HG02642 (cell line): Measurements from ENCODE around the gene TRAPPC1.

Experiments
- ATAC-seq: cut with Tn5 transposase; IDR thresholded peaks from one replicate; pipeline ENCODE4 v1.9.1; 2021; ENCODE audit warnings: mild to moderate bottlenecking; ENCODE audit not compliant: unreplicated experiment, poor library complexity

The TRAPPC1 gene

DNA sequence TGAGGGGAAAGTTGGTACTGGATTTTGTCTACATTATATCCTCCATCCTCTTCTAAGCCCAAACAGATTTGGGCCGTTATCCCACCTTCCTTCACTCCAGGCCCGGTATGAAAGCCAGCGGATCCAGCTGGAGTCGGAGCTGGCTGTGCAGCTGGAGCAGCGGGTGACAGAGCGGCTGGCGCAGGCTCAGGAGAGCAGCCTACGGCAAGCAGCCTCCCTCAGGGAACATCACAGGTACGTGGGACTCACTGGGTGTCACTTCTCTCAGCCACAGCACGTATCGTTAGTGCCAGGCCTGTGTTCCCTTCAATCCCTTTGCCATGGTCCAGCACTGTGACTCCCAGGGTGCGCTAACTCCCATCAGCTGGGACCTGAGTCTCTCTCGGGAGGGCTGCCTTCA lies 11.5 kb upstream of the TRAPPC1 start:
- ATAC-seq, result no peak

DNA sequence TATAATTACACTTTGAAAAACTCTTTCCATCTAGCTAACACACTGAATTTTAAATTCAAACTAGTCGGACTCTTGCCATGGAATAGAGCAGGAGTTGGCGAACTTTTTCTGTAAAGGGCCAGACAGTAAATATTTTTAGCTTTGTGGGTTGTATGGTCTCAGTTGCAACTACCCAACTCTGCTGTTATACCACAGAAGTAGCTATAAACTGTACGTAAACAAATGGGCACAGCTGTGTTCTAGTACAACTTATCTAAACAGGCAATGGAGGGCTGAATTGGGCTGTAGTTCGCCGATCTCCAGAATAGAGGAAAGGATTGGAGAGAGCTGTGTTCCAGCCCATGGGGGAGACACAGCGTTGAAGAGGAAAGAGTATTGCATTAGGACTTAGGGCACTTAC lies 9.0 kb upstream of the TRAPPC1 start:
- no peak for ATAC-seq

DNA sequence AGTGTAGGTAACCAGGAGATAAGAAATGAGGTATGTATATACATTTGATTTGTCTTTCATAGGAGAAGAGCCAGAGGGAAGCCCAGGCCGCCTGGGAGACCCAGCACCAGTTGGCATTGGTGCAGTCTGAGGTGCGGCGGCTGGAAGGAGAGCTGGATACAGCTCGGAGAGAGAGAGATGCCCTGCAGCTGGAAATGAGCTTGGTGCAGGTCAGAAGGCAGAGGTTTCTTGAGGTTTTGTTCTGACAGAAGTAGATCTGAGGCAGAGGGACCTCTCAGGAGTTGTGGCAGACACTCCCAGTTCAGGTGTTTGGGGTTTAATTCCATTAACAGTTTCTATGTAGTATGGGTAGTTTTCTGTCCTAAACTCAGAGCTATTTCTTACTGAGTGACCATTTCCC lies 8.3 kb upstream of the TRAPPC1 start:
- no peak for ATAC-seq

DNA sequence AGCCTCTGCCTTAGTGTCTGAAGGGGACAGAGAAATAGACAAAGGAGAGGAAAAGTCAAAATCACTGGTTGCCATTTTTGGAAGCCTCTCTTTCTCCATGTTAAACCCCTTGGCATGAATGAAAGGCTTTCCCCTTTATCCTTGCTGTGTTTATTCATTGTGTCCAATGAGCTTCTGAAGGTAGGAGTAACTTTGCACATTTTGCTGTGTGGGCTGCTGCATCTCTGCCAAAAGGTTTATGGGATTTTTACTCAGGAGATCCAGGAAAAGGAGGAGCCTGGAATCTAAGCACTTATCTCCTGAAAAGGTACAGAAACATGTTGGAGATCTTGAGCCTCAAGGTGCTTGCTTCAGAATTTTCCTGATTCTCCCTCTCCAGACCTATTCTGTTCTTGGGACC lies 4.1 kb upstream of the TRAPPC1 start:
- no peak for ATAC-seq

DNA sequence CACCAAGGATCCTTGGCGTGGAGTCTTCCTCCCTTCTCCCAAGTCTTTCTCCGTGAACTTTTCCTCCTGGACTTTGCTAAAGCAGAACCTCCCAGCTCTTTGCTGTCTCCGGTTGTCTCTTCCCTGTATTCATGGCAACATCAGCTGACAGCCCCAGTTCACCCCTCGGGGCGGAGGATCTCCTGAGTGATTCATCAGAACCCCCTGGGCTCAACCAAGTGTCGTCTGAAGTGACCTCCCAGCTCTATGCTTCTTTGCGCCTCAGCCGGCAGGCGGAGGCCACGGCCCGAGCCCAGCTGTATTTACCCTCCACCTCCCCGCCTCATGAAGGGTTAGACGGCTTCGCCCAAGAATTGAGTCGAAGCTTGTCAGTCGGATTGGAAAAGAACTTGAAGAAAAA lies 1.2 kb upstream of the TRAPPC1 start:
- ATAC-seq, result no peak

DNA sequence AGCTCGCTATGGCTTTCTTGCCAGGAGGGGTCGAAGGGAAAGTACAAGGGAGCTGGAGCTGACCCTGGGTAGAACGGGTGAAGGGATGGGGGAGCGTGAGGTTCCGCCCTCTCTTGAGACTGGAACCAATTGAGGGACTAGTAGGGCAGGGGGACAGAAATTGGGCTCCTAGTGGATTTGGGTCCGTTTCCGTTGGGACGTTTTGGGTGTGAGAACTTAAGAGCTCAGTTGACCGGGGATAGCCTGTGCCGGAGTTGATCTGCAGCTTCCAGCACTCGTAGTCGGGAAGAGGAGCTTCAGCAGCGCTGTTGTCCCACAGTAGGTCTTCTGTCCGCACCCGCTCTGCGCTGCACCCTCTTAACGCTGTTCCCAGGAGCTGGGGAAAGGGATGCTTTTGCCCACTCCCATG lies 741 bp upstream of the TRAPPC1 start:
- peak; percentile 4 for ATAC-seq

DNA sequence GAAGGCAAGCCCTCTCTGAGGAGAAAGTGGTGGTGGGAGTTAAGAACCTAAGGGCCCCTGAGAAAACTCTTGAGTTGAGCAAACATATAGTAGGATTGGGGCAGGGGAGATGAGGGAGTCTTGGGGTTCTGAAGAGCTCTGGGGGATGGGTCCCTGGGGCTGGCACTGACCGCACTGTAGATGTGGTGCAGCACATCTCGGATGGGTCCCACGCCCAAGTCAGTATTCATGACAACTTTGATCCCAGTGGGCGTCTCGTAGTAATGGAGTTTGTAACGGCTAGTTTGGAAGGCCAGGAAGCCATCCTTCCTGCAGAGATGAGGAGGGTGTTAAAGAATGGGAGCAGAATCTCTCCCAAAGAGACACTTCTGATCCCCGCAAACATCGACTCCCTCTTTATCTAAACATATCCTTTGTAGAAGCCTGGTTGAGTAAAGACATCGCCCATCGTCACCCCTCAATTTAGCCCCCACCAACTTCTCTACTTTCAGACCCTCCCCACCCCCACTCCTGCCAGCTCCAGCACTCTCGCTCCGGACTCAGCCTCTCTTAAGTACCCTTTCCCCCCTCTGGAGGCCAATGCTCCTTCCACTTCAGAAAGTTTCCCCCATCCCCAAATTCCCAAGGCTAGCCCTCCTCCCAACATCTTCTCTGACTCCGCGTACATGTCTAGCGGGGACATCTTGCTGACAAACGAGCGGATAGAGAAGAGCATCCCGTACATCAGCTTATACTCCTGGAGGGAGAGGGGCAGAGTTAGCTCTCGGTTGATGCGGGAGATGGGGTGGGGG lies 710 bp downstream of the TRAPPC1 start:
- no peak for ATAC-seq

DNA sequence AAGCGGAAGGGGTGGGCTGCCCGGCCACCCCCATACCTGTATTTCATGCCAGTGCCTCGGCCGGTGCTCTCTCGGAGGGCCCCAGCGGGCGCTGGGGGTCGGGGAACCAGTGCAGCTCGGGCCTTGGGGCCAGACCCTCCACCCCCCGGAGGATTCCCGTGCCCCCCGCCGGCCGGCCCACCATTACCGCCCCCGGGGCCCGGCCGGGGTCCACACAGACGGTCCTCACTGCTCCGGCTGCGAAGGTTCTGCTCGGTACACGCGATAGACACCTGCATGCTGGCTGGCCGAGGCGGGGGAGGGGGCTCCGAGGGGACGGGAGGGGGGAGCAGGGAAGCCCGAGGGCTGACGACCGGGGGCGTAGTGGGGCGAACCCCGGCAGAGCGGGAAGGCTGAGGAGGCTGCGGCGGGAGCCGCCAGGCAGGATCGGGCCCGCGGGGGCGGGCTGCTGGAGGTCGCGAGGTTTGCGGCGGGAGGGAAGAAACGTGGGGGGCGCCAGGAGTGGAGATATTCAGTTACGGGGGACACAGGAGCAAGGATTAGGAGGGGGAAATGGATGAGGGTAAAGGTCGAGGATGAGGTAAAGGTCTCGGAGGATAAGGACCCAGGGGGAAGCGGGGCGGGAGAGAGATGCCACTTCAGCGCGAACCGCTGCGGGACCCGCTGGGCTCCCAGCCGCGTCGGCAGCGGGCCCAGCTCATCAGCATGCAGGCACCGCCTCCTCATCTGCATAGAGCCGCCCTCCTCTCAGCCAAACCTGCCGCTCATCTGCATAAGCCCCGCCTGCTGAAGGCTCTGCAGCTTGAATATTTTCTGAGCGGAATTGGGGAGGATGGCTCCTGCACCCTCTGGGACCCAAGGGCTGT lies 2.4 kb downstream of the TRAPPC1 start, which contains the start of gene KCNAB3:
Gene KCNAB3, minus strand, starts transcription at position 699 of the 866 bp plus-strand sequence. Its CDS starts 421 bp downstream, at position 278.
- ATAC-seq, result no peak

DNA sequence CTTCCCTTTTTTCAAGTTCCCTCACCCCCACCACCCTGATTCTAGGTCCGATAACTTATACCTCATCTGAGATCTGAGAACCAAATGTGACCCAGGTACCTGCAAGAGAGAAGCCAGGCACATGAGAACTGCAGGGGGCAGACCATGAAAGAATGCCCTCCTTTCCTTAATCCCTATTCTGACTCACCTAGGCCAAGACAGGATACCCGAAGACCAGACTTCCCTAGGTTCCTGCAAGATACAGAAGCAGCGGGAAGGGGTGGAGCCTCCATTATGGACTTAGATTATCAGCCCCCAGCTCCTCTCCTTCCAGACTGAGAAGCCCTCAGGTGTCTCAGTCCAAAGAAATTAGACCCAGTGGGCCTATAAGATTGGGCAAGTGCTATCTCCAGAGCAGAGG lies 4.2 kb downstream of the TRAPPC1 start:
- ATAC-seq, result no peak

DNA sequence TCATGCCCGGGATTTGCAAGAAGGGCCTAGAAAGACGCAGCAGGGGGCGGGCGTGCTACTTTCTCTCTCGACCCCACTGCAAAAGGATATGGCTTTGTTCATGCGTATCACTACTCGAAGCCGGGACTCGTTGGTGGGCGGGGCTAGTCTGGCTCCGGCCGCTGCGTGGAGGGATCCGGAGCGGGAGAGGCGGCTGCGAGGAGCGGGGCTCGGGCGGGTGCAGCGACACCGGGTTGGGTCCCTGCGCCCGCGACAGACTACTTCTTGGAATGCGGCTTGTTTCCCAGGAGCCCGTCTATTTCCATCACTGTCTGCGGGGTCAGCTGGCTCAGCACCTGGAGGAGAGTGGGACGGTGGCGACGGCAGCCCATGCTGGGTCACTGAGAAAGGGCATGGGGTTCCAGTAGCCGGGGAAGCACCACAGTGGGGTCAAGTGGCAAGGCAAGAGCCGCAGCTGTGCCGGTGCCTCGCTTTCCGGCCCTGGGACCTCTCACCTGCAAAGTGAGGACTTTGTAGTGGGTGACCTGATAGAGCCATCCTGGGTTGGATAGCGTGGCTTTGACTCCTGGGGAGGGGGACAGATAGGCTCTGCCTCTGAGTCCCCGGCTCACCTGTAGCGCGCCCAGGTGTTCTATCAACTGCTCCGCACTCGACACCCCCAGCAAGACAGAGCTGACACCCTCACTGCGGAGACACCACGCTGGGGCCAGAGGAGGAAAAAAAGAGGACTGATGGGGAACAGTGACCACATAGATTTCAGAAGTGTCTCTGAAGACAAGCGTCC lies 8.7 kb downstream of the TRAPPC1 start:
- no peak for ATAC-seq

DNA sequence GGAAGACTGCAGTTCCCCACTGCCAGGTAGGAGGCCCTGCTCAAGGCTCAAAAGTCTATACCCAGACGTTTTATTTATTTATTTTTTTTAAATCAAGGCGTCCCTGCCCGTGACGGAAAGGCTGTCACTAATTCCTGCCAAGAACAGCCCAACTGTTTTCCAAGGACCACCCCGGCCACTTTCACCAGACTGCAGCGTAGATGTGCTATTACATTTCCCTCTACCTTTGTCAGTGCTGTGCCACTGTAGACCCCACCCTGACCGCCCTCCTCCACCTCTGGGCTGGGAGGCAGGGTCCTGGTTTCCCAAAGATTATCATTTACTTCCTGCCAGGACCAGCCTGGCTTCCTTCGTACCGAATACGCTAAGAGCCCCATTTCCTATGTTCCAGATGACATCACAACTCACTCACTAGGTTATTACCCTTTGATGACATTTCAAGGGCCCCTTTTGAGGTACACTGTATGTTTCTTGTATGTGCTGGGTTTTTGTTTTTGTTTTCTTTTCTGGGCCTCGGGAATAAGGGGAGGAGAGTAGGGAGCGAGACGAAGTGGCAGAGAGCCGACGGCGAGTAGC lies 9.4 kb downstream of the TRAPPC1 start:
- ATAC-seq, result no peak

DNA sequence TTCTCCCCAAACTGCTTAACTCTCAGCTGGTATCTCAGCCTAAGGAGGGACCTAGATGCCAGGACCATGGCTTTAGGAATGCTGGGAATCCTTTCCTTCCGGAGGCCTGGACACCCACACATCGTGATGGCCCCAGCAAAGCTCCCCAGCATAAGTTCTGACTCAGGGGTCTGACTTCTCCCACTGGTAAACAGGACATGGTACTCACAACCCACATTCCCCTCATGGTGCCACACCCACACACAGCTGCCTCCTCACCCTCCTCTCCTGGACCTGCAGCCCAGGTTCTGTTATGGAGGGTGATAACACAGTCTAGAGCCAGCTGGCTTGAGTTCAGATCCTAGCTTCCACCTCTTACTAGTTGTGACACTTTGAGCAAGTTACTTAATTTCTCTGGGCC lies 14.9 kb downstream of the TRAPPC1 start:
- ATAC-seq, result no peak

DNA sequence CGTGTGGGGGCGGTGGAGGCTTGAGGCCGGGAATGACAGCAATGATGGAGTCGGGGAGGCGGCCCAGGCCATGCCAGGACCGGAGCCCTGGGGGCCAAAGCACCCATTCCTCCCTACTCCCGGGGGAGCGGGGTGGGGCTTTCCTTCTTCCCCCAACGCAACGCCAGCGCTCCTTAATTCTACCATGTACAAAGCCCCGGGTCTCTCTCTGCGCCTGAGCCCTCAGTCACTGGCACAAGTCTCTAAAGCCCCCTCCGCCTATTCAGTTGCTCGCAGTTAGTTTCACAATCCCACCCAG lies 15.4 kb downstream of the TRAPPC1 start:
- ATAC-seq, result peak; percentile 20

DNA sequence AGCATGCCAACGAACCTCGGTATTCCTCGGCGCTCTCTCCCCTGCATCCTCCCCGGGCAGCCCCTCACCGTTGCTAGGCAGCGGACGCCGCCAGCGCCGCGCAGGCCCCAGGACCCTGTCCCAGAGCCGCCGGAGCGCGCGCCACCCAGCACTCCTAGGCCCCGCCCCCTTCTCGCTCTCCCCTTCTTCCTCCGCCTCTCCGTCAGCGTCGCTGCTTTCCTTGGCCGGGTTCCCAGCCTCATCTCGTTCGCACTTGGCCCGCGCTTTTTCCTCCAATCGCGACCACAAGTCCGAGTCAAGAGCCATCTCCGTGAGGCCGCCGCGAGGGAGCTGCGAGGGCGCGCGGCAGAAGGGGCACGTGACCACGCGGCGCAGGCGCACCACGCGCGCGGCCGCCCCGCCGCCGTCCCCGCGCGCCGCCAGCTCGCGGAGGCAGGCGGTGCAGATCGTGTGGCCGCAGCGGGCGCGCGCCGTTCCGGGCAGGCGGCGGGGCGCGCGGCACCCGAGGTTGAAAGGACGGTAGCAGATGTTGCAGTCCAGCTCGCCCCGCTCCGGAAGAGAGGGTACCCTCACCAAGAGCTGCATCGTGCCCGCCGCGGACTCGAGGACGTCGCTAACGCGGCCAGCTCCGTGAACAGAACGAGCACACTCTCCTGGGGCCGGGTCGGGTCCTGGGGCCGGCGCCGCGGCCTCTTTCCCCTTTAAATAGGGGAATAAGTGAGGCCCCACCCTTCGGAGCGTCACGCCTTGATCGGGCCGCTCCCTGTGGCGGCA lies 15.9 kb downstream of the TRAPPC1 start, which contains the start of gene RNF227:
Gene RNF227, minus strand, starts transcription at position 679 of the 774 bp plus-strand sequence. Its CDS starts 94 bp downstream, at position 585.
- peak; percentile 86 for ATAC-seq

DNA sequence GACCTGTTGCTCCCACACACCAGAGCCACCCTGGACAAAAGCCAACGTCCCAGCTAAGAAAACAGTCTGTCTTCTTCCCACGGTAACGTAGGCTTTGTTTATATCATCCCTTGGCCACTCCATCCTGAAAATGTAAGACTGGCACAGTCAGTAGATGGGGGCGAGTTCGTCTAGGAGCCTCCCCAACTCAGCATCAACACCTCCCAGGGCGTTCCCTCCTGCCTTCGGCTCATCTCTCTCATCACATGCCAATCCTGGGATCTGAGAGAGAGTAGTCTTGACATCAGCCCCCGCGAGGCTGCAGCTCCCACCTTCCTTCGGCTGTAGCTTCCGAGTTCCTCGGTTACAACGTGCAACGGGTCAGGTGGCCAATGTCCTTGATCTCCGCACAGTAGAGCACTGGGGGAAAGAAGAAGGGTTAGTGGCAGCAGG lies 16.6 kb downstream of the TRAPPC1 start:
- no peak for ATAC-seq

DNA sequence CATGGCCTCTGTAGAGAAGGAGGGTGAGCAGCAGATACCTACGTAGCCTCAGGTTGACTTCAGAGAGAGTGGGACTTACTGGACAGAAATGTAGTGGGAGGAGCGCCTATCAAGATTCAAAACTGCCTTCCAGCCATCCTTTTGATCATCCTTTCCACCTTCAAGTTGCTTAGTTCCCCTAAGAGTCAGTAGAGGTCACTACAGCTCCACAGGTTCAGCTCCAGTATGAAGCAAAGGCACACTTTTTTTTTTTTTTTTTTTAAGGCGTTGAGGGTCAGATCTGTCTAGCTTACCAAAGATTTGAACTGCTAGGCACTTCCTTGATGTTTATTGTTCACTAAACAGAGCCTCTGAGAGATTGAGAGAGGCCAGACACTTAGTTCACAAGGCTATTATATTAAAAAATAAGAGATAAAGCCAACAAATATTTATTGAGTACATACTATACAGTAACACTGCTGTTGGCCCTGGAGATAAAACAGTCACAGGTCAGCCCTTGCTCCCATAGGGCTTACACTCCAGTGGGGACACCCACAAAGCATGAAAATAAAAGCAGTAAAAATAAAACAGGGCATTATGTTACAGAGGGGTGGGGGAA lies 18.7 kb downstream of the TRAPPC1 start:
- ATAC-seq, result no peak

DNA sequence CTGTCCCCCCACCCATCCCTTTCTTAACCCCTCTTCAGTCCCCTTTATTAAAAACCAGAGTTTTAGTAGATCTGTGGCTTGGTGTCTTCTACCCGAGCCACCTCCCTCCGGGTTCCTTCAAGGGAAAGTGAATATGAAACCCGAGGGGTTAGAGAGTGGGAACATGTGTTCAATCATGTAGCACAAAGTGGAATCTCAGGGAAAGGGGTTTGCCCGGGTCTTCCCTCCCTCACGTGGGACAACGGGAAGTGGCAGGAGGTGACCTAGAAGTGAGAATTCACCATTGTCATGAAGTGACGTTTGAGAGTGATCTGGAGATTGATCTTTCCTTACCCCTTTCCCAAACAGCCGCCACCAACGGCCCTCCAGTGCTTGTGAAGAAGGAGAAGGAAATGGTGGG lies 20.6 kb downstream of the TRAPPC1 start:
- no peak for ATAC-seq

DNA sequence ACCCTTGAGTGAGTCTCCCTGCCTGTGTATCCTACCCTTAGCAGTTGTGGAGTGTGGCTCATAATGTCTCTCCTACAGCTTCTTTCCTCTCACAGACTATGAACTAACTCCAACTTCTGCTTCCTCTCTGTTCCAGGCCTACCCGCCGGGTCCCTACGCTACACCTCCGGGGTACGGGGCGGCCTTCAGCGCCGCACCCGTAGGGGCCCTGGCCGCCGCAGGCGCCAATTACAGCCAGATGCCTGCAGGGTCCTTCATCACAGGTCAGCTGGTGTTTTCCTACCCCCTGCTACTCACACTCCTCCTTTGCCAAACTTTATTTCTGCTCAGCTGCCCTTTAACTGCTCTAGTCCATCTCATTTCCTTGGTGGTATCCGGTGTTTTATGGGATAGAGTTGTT lies 21.0 kb downstream of the TRAPPC1 start:
- ATAC-seq, result no peak

DNA sequence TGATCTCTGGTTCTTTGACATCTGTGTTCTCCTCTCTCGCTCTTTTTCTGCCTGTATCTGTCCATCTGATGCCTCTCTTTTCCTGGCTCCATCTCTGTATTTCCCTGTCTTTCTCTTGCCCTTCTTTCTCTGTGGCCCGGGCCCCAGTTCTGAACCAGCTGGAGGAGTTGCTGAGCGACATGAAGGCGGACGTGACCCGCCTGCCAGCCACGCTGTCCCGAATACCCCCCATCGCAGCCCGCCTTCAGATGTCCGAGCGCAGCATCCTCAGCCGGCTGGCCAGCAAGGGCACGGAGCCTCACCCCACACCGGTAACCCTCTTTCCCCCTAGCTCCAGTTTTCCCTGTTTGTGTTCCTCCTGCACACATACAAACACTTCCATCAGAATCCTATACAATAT lies 21.5 kb downstream of the TRAPPC1 start:
- no peak for ATAC-seq
